NCI-H524 (cell line): ENCODE data around the gene PTGDS.

Source experiments
- DNase-seq, 2 experiments: peaks; one replicate each; lab custom pipeline; 2025; lab: John Stamatoyannopoulos, UW

PTGDS gene

GRCh38 chr9:136957901-136958300, 19.4 kb upstream of the PTGDS start:
- no peak for DNase-seq

DNA sequence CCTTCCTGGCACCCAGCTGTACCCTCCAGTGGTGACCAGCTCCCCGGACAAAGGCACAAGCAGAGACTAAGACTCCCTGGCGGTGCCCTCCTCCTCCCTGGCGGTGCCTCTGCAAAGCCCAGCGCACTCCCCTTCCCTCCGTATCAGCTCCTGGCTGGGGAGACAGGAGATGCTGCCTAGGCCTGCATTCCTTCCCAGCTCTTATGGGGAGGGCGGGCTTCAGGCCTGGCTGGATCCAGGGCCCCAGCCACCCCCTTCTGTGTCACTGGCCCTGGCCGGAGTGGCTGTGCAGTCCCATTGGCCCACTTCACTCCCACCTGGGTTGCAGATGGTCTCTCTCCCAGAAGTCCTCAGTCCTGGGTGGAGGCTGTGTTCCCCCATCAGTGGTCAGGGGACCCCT, 18.8 kb upstream of the PTGDS start:
- no peak for DNase-seq

DNA sequence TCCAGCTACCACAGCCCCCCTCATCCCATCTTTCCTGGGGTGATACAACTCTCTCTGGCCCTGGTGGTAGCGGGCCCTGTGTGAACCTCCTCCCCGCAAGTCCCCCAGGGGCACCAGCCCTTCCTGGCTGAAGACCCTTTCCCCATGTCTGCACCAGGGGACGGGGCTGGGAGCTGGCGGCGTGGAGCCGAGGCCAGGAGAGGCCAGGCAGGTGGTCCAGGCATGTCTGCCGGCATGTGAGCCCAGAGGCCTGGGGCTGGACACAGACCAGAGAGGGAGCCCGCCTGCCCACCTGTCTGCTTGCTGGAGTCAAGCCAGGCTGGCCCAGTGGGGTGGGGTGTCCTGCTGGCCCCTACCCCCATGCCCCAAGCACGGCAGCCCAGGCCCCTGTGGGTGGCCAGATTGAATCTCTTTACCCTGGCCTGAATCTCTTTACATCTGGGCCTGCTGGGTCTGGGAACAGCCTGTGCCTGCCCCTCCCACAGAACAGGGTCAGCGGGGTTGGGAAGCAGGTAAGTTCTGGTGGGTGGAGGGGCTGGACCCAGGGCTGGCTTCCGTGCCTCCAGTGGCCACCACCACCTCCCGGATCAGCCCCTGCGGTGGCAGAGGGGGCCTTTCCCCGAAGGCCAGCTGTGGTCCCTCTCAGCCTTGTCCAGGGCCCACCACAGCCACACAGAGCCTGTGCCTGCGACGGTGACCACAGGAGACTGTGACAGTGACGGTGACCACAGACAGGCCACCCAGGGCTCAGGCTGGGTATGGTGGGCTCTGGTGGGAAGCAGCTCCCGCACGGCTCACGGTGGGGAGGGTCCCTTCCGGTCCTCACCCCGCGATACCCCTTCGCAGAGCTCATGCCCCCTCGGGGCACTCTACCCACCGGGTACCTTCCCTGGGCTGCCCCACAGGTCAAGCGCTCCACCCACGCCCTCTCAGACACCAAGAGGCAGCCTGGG, 18.1 kb upstream of the PTGDS start:
- DNase-seq, result no peak

- DNase-seq, result no peak
Measured at GRCh38 chr9:136960212-136960937, 16.9 kb upstream of the PTGDS start.

DNA sequence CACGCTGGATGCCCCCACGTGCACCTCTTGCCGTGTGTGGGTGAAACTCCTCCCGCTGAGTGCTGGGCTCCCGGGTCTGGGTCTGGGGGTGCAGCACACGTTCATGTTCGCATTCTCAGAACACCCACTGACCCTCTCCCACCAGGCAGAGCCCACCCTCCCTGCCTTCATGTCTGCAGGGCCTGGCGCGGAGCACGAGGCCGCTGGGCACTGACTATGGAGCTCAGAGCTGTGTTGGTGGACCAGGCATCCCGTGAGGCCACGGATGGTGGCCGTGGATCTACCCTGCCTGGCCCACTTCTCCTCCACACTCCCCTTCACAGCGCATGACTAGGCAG, 16.4 kb upstream of the PTGDS start:
- no peak for DNase-seq

DNA sequence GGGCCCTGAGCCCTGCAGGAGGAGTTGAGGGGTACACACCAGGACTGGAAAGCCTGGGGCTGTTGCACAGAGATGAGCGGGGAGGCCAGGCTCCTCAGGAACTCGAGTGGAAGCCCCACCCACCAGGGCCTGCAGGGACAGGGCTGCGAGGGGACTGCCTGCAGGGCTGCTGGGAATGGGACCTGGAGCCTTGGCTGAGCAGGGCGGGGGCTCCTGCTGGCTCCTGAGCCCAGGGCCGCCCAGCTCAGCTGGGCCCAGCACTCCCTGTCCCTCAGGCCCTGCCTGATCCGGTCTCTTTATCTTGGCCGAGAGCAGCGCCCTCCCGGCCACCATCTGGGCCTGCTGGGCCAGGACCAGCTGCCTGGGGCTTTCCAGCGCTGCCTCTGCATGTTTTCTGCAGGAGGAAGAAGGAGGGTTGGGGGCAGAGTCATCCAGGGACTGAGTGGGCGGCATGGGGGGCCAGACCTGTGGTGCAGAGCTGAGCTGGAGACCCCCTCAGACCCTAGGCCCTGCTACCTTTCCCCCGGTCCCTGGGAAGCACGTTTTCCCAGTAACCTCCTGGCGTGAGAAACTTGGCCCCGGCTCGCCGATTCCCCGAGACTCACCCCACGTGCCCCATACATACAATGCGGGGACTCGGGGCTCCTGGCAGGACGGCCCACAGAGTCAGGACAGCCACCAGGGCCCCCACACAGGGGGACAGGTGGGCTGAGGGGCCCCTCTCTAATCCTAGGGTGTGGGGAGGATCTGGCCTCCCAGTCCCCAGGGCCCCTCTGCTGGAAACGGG, 15.8 kb upstream of the PTGDS start:
- peak in 1 of 2 experiments; percentile 26 for DNase-seq

GRCh38 chr9:136962163-136962562, 15.1 kb upstream of the PTGDS start:
- no peak for DNase-seq

GRCh38 chr9:136962701-136963248, 14.5 kb upstream of the PTGDS start:
- DNase-seq, result no peak

DNA sequence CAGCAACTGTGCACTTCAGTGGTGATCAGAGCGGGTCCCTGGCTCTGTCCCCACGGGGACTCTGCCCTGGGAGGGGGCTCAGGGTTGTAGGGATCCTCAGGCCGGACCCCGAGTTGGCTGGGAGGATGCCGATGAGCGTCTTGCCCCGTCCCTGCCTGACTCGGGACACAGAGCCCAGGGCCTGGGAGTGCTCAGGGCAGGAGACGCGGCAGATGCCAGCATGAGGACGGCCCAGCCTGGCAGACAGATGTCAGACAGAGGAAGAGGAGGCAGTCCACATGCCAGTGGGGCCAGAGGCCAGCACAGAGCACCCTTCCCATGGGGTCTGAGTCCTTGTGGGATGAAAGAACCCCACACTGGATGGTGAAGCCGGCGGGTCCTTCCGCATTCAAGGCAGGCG, 14.0 kb upstream of the PTGDS start:
- peak in 1 of 2 experiments; percentile 53 for DNase-seq

DNA sequence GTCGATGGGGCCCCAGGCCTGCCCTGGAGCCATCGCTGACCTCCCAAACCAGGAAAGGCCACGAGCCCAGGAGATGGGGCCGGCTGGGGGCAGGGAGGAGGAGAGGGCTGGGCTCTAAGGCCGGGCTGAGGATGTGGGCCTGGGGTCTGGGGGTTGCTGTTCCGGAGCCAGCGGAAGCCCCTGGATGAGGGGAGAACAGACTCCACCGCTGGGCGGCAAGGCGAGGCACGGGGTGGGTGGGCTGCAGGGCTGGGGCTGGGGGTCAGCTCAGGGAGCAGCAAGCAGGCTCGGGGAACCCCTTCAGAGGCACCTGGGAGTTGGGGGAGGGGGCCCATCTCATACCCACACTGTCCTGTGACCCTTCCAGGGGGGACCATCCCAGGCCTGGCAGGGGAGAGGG, 13.6 kb upstream of the PTGDS start:
- no peak for DNase-seq

GRCh38 chr9:136964171-136964689, 13.1 kb upstream of the PTGDS start:
- no peak for DNase-seq

DNA sequence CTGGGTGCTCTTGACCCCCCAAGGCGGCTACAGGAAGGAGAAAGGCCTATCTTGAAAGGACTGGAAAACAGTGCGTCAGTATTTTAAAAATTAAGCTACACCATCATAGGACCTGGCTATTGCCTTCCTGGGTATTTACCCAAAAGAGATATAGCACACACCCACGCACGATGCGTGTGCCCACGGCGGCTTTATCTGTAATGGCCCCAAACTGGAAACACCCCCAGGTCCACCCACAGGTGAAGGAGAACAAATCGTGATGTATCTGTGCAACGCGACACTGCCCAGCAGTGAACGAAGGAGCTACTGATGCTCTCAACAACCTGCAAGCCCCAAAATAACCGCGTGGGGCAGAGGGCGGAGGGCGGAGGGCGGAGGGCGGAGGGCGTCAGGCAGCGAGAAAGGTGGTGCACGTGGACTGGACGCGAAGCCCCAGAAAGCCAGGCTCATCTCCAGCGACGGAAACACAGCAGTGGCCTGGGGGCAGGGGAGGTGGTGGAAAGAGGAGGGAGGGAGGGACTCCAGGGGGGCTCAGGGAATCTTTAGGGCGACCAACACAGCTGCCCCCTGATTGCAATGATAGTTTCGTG, 12.4 kb upstream of the PTGDS start:
- no peak for DNase-seq

DNA sequence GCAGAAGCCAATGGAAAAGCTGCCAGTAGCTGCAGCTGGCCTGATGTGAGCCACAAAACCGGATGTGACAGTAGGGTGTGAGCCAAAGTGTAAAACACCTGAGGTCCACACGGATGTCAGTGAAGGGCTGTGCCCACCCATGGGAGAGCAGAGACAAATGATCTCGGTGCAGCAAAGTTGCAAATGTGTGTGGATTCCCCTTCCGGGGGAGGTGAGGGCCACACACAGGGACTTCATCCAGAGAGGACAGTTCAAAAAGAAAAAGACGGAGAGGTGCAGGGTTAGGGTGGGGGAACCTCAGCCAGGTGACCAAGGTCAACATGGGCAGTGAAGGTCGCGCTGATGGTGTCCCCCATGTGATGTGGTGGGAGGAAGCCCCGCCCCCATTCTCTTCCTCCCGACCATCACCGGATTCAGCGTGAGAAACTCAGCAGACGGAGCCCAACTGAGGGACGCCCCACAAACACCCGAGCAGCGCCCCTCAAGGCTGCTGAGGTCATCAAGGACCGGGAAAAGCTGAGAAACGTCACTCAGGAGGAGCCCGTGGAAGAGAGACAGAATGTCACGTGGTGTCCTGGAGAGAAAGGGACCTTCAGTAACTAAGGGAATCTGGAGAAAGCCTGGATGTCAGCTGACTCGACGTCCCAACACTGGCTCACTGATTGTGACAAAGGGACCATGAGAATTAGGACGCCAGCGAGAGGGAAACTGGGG, 11.4 kb upstream of the PTGDS start:
- DNase-seq, result no peak

DNA sequence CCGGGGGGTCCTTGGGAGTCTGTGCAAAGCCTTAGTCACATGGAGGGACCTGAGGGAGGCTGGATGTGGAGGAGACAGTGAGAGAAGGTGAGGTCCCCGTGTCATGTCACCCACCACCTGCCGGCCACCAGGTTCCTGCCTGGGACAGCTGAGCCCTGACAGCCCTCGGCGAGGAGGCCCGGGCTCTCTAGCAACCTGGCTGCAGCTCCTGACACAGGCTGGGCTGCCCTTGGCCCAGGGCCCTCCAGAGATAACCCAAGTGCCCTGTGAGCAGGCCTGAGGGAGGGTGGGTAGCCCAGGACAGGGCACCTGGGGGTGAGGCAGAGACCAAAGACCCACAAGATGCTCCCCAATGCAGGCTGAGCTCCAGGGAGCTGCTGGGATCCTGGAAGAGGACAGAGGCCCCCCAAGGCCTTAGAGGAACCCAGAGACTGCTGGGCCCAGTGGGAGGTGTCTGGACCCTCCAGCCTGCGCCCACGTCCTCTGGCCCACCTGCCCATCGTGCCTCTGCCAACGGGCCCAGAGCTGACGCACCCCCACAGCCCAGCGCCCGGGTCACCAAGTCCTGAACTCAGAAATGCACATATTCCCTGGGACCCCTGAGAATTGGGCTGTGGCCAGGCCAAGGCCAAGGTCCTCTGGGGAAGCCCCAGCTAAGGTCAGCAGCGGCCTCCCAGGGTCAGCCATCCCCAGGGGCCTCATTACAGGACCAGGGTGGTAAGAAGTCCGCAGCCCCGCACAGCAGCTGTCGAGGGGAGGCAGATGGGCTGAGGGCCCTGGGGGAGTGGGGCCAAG, 8.8 kb upstream of the PTGDS start:
- peak in 1 of 2 experiments; percentile 19 for DNase-seq

DNA sequence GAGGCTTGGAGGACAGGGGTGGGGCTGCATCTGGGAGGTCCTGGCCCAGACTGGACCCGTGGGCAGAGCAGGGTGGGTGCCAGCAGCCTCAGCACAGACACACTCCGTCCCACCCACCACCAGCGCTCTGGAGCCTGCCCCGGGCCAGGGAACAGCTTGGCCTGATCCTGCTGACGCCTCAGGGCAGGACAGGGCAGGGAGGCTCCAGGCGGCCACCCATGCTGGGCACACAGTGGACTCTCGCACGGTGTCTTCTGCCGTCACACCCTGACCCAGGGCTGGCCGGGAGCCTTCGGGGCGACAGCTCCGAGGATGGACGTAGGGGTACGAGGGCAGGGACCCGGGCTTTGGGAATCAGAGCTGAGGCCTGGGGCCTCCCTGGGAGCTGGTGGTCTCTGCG, 8.2 kb upstream of the PTGDS start:
- DNase-seq, result no peak

DNA sequence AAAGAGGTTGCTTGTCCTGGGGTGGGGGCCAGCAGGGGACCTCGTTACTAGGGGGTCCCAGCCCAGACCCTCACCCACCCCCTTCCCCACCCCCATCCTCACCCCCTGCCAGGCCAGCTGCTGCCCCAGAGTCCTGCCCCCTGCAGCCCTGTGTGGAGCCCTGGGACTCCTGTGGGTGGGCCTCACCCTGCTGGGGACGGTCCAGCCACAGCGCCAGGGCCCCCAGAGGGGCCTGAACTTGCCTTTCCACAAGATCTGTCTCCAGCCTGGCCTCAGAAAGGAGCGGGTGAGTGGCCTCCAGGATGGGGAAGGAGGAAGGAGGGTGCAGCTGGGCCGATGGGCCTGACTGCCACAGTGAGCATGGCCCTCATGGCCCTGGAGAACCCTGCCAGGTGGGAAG, 7.5 kb upstream of the PTGDS start:
- DNase-seq, result no peak

- no peak for DNase-seq
Measured at GRCh38 chr9:136970361-136970760, 6.9 kb upstream of the PTGDS start.

GRCh38 chr9:136971746-136972145, 5.6 kb upstream of the PTGDS start:
- DNase-seq, result no peak

- no peak for DNase-seq
Measured at GRCh38 chr9:136972335-136972734, 5.0 kb upstream of the PTGDS start.

GRCh38 chr9:136972743-136973142, 4.6 kb upstream of the PTGDS start:
- DNase-seq, result no peak
